Adipocyte (in vitro differentiated cells): Measurements from ENCODE around the gene TCP11L1.
A peak's percentile ranks its signal among the peaks of the same experiment; 100 is the strongest.

Experiments
- DNase-seq: peaks from one replicate; pipeline ENCODE4 v3.0.0-alpha.2; 2015; ENCODE audit warnings: low read depth
- H3K27me3 ChIP-seq: replicated peaks from 2 replicates; pipeline ENCODE4 v1.7.0; 2013; ENCODE audit warnings: mild to moderate bottlenecking, low read length, moderate library complexity; ENCODE audit not compliant: control insufficient read depth, insufficient read depth
- H3K36me3 ChIP-seq: 2 replicates; pipeline ENCODE4 v1.7.0; 2013; ENCODE audit warnings: low read length, mild to moderate bottlenecking, moderate library complexity; ENCODE audit not compliant: control insufficient read depth, insufficient read depth, severe bottlenecking
- H3K4me1 ChIP-seq: 2 replicates; pipeline ENCODE4 v1.7.0; 2013; ENCODE audit warnings: mild to moderate bottlenecking, low read length, moderate library complexity; ENCODE audit not compliant: control insufficient read depth, insufficient read depth
- H3K4me3 ChIP-seq: 2 replicates; pipeline ENCODE4 v1.7.0; 2013; ENCODE audit warnings: mild to moderate bottlenecking, low read length, moderate library complexity
- H3K9ac ChIP-seq: 2 replicates; pipeline ENCODE4 v1.7.0; 2013; ENCODE audit warnings: mild to moderate bottlenecking, low read length, moderate library complexity
- H3K9me3 ChIP-seq: 2 replicates; pipeline ENCODE4 v1.7.0; 2013; ENCODE audit warnings: mild to moderate bottlenecking, low read length, moderate library complexity; ENCODE audit not compliant: control insufficient read depth

The TCP11L1 gene

DNA sequence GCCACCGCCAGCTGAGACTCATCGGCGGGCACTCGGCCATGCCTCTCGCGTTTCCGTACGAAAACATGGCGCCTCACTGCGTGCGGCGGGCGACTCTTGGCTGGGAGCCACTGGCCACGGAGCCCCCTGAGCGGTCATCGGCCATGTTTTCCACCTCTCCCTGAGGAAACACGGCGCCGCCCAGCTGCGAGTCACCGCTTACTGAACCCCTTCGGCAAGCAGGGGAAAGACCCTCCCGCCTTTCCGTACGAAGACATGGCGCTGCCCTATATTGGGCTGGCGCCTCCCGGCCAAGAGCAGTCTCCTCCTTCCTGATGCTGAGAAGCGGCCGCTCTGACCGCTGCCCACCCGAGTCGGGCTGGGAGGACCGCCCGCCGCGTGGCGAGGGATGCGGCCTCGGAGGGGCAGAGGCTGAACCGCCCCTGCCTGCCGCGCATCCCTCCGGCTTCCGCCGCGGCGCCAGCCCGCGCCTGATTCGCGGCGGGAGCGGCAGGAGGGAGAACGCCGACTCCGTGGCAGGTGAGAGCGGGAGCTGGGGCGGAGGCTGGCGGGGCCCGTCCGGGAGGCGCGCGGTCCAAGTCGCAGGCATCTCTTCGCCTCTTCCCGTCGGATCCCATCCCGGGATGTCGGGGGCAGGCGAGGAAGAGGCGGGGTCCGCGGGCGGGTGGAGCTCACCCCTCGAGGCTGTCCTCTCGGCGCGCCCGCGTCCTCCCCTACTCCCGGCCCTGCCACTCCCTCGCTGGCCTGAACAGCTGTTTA is at the start of gene TCP11L1:
Gene TCP11L1, plus strand, starts transcription at position 299 of the 759 bp plus-strand sequence. CDS start 4,202 bp downstream, outside the sequence.
- Histone ChIP-seq H3K4me3 (peak within 1 kb of the TSS; percentile 83), H3K9ac (peak within 1 kb of the TSS; percentile 89), H3K4me1 (peaks cover 12% of the 10 kb centered on the region), H3K27me3 (no peaks in the 10 kb centered on the region), H3K36me3 (peaks cover 6% of the 10 kb centered on the region), H3K9me3 (no peaks in the 10 kb centered on the region)
- DNase-seq = peak; percentile 89

- H3K27me3 ChIP-seq = no peaks in the 10 kb centered on the region
- H3K36me3 ChIP-seq = no peaks in the 10 kb centered on the region
- no peak overlapping the region for H3K9ac ChIP-seq
- H3K4me3 ChIP-seq = no peak overlapping the region
- no peak for DNase-seq
- peaks cover 10% of the 10 kb centered on the region for H3K9me3 ChIP-seq
- no peaks in the 10 kb centered on the region for H3K4me1 ChIP-seq
Measured at GRCh38 chr11:32990481-32990880, 48.9 kb upstream of the TCP11L1 start.

- Histone ChIP-seq H3K4me1 (no peaks in the 10 kb centered on the region), H3K9me3 (peaks cover 10% of the 10 kb centered on the region), H3K36me3 (no peaks in the 10 kb centered on the region), H3K4me3 (no peak overlapping the region), H3K9ac (no peak overlapping the region), H3K27me3 (no peaks in the 10 kb centered on the region)
- no peak for DNase-seq
Measured at GRCh38 chr11:32991427-32991826, 47.9 kb upstream of the TCP11L1 start.

- peaks cover 10% of the 10 kb centered on the region for H3K9me3 ChIP-seq
- H3K27me3 ChIP-seq = no peaks in the 10 kb centered on the region
- no peak overlapping the region for H3K4me3 ChIP-seq
- no peak overlapping the region for H3K9ac ChIP-seq
- H3K36me3 ChIP-seq = no peaks in the 10 kb centered on the region
- H3K4me1 ChIP-seq = no peaks in the 10 kb centered on the region
- no peak for DNase-seq
Measured at GRCh38 chr11:32991898-32992297, 47.5 kb upstream of the TCP11L1 start.

GRCh38 chr11:33000181-33000580 is 39.2 kb upstream of the TCP11L1 start:
- Histone ChIP-seq H3K4me1 (peaks cover 30% of the 10 kb centered on the region), H3K4me3 (peak overlapping the region; percentile 13), H3K9me3 (no peaks in the 10 kb centered on the region), H3K9ac (peak overlapping the region; percentile 14), H3K36me3 (no peaks in the 10 kb centered on the region), H3K27me3 (no peaks in the 10 kb centered on the region)
- peak; percentile 85 for DNase-seq

GRCh38 chr11:33001281-33001680 is 38.1 kb upstream of the TCP11L1 start:
- Histone ChIP-seq H3K4me3 (no peak overlapping the region), H3K36me3 (no peaks in the 10 kb centered on the region), H3K9me3 (no peaks in the 10 kb centered on the region), H3K4me1 (peaks cover 30% of the 10 kb centered on the region), H3K9ac (no peak overlapping the region), H3K27me3 (no peaks in the 10 kb centered on the region)
- DNase-seq = no peak

DNA sequence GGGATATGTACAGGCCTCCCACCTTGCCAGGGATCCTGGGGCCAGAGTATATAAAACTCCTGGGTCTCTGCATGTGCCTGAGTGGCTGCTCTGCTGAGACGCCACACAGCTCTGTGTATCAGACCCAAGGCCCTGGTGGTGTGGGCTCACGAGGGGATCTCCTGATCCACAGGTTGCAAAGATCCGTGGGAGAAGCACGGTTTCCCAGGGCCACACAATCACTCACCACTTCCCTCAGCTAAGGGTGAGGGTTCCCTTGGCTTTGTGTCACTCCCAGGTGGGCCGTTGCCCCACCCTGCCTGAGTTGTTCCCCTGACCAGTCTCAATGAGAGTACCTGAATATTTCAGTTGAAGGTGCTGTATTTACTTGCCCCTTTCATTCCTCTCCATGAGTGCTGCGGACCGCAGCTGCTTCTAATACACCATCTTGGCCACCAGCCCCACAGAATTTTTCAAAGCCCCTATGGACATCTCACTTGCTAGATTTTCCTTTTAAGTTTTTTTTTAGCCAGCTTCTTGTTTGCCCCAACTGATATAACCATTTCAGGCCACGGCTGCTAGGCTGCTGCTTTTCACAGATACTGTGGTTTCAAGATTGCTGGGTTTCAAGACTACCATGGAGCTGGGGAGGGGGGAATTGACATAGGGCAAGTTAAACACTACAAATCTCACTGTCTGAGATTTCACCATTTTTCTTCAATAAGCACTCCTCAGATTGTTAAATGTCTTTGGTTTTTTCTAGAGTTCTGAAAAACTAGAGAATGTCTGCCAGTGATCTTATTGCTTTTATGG is 37.4 kb upstream of the TCP11L1 start:
- no peaks in the 10 kb centered on the region for H3K27me3 ChIP-seq
- DNase-seq = no peak
- H3K9me3 ChIP-seq = no peaks in the 10 kb centered on the region
- no peaks in the 10 kb centered on the region for H3K36me3 ChIP-seq
- H3K9ac ChIP-seq = no peak overlapping the region
- H3K4me1 ChIP-seq = peaks cover 30% of the 10 kb centered on the region
- no peak overlapping the region for H3K4me3 ChIP-seq

GRCh38 chr11:33005175-33005574 is 34.2 kb upstream of the TCP11L1 start:
- peaks cover 22% of the 10 kb centered on the region for H3K4me1 ChIP-seq
- DNase-seq = no peak
- H3K27me3 ChIP-seq = no peaks in the 10 kb centered on the region
- no peaks in the 10 kb centered on the region for H3K9me3 ChIP-seq
- H3K9ac ChIP-seq = no peak overlapping the region
- H3K36me3 ChIP-seq = no peaks in the 10 kb centered on the region
- no peak overlapping the region for H3K4me3 ChIP-seq

DNA sequence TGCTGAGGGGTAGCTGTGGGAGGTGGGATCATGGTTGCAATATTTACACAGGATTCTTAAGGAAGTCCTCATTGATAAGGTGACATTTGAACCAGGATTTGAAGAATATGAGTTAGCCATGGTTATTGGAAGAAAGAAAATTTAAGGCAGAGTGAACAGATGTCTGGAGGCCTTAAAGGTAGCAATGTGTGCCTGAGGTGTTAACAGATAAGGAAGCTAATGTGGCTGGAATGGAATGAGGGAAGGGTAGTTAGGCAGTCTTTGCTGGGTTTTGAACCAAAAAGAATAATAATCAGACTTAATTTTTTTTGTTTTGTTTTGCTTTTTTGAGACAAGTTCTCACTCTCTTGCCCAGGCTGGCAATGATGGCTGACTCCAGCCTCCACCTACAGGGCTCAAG is 33.4 kb upstream of the TCP11L1 start:
- peaks cover 14% of the 10 kb centered on the region for H3K4me1 ChIP-seq
- H3K27me3 ChIP-seq = no peaks in the 10 kb centered on the region
- no peak overlapping the region for H3K4me3 ChIP-seq
- no peaks in the 10 kb centered on the region for H3K36me3 ChIP-seq
- H3K9me3 ChIP-seq = no peaks in the 10 kb centered on the region
- DNase-seq = no peak
- H3K9ac ChIP-seq = no peak overlapping the region

- Histone ChIP-seq H3K9ac (no peak overlapping the region), H3K27me3 (no peaks in the 10 kb centered on the region), H3K9me3 (no peaks in the 10 kb centered on the region), H3K4me1 (peaks cover 13% of the 10 kb centered on the region), H3K36me3 (no peaks in the 10 kb centered on the region), H3K4me3 (no peak overlapping the region)
- DNase-seq = no peak
Measured at GRCh38 chr11:33013755-33014154, 25.6 kb upstream of the TCP11L1 start.

- Histone ChIP-seq H3K9me3 (no peaks in the 10 kb centered on the region), H3K27me3 (no peaks in the 10 kb centered on the region), H3K36me3 (no peaks in the 10 kb centered on the region), H3K4me3 (peak within 1 kb of the TSS; percentile 83), H3K4me1 (peaks cover 13% of the 10 kb centered on the region), H3K9ac (peak within 1 kb of the TSS; percentile 78)
- DNase-seq = peak; percentile 97
Measured at GRCh38 chr11:33015621-33016551, 23.5 kb upstream of the TCP11L1 start, which contains the start of gene DEPDC7. Gene DEPDC7, plus strand, starts transcription at chr11:33015878. Its CDS starts 78 bp downstream, at chr11:33015956.
